K562 (cell line): ENCODE results near the gene TP53BP2. TPM values are rescaled to one million over a fixed set of nuclear protein-coding genes. Genes with fewer than 3 reads are reported as not detected.

ENCODE experiments used
- ADNP ChIP-seq: fragments of 200-800 bp; sonication (Bioruptor generic); IDR thresholded peaks from 2 replicates; pipeline ENCODE4 v1.6.1; 2016; ENCODE audit warnings: missing genetic modification characterization, missing compliant biosample characterization
- ATF7 ChIP-seq: fragments of 450-650 bp; IDR thresholded peaks from 2 replicates; pipeline ENCODE4 v1.7.1; 2014; ENCODE audit warnings: mild to moderate bottlenecking, moderate library complexity
- C11orf30 ChIP-seq: fragments of 450-650 bp; IDR thresholded peaks from 2 replicates; pipeline ENCODE4 v1.6.1; 2016; ENCODE audit warnings: low read depth, mild to moderate bottlenecking
- ETV1 ChIP-seq: fragments of 450-650 bp; conservative IDR thresholded peaks from 2 replicates; pipeline ENCODE4 v1.6.1; 2016; ENCODE audit warnings: missing genetic modification characterization, control low read depth, low read depth, missing compliant biosample characterization
- FOXJ3 ChIP-seq: sonication (generic); formaldehyde crosslinking; IDR thresholded peaks from 2 replicates; pipeline ENCODE4 v1.4.0; 2020; ENCODE audit warnings: mild to moderate bottlenecking, missing genetic modification reagents
- HDAC3 ChIP-seq: fragments of 450-650 bp; IDR thresholded peaks from 2 replicates; pipeline ENCODE4 v1.6.1; 2018; ENCODE audit warnings: borderline replicate concordance, mild to moderate bottlenecking, moderate library complexity; ENCODE audit not compliant: partially characterized antibody
- MCM2 ChIP-seq: fragments of 450-650 bp; IDR thresholded peaks from 2 replicates; pipeline ENCODE4 v1.6.1; 2017; ENCODE audit warnings: low read depth, mild to moderate bottlenecking
- MTF1 ChIP-seq: fragments of 250-450 bp; sonication (Bioruptor Pico); IDR thresholded peaks from 2 replicates; pipeline ENCODE4 v1.9.0; 2021; ENCODE audit warnings: moderate library complexity, mild to moderate bottlenecking, inconsistent platforms, borderline replicate concordance
- PHTF2 ChIP-seq: fragments of 250-450 bp; sonication (Bioruptor Pico); IDR thresholded peaks from 2 replicates; pipeline ENCODE4 v1.5.0; 2021; ENCODE audit warnings: mild to moderate bottlenecking
- RBM22 ChIP-seq: fragments of 200-400 bp; formaldehyde crosslinking; IDR thresholded peaks from 2 replicates; pipeline ENCODE4 v1.6.1; 2018; ENCODE audit warnings: low read length, low read depth; ENCODE audit not compliant: poor library complexity, severe bottlenecking
- RBM25 ChIP-seq: fragments of 200-400 bp; formaldehyde crosslinking; IDR thresholded peaks from 2 replicates; pipeline ENCODE4 v1.6.1; 2018; ENCODE audit warnings: low read length, low read depth, moderate library complexity; ENCODE audit not compliant: severe bottlenecking
- RNF2 ChIP-seq: sonication (generic); IDR thresholded peaks from 2 replicates; pipeline ENCODE4 v1.6.1; 2016
- SRSF3 ChIP-seq: fragments of 200-400 bp; formaldehyde crosslinking; IDR thresholded peaks from 2 replicates; pipeline ENCODE4 v1.6.1; 2016; ENCODE audit warnings: mild to moderate bottlenecking, low read length, moderate library complexity; ENCODE audit not compliant: insufficient read depth
- SRSF7 ChIP-seq: fragments of 200-400 bp; formaldehyde crosslinking; optimal IDR thresholded peaks from 2 replicates; pipeline ENCODE3; 2017; ENCODE audit warnings: mild to moderate bottlenecking, low read depth, low read length
- TAF15 ChIP-seq: fragments of 200-400 bp; formaldehyde crosslinking; IDR thresholded peaks from 2 replicates; pipeline ENCODE4 v1.6.1; 2017; ENCODE audit warnings: mild to moderate bottlenecking, low read depth, low read length, moderate library complexity
- TEAD1 ChIP-seq, 2 experiments: fragments of 450-650 bp in 1 of 2; sonication (generic) in 1 of 2; formaldehyde crosslinking; IDR thresholded peaks; 2 replicates each; pipeline versions ENCODE4 v1.4.0 to v1.8.0; 2020 to 2022; ENCODE audit warnings: mild to moderate bottlenecking in 2 of 2, missing genetic modification reagents in 1 of 2
- TFAM ChIP-seq: fragments of 250-450 bp; sonication (Bioruptor Pico); conservative IDR thresholded peaks from 2 replicates; pipeline ENCODE4 v1.5.0; 2021; ENCODE audit warnings: mild to moderate bottlenecking, moderate library complexity
- ZKSCAN3 ChIP-seq: fragments of 250-450 bp; sonication (Bioruptor Pico); IDR thresholded peaks from 2 replicates; pipeline ENCODE4 v1.4.0; 2020
- ZNF217 ChIP-seq: sonication (generic); formaldehyde crosslinking; IDR thresholded peaks from 2 replicates; pipeline ENCODE4 v1.8.0; 2022; ENCODE audit warnings: mild to moderate bottlenecking, missing genetic modification reagents
- polyA plus RNA-seq, 8 experiments: library from polyadenylated mRNA; depleted of rRNA in 4 of 8; stranded (reverse) in 5 of 8; unstranded in 3 of 8; fragments of >200 nt; fragmentation: Nextera tagmentation in 2 of 8; fragmentation: Illumina TruSeq in 1 of 8; extraction: Ambion mirVana in 2 of 8; extraction: Trizol in 1 of 8; gene quantifications; 2 replicates each; pipeline versions ENCODE4 v1.2.1 to v1.2.3, GENCODE V29; 2011 to 2014; ENCODE audit warnings: inconsistent platforms in 1 of 8, missing spikeins in 1 of 8
- total RNA-seq, 7 experiments: library from RNA; depleted of rRNA in 6 of 7; stranded (reverse); fragments of >200 nt in 6 of 7; fragmentation: Illumina TruSeq in 2 of 7; extraction: Trizol in 2 of 7; gene quantifications; 2 replicates each; pipeline versions ENCODE4 v1.2.1 to v1.2.3, GENCODE V29; 2011 to 2021; ENCODE audit warnings: low replicate concordance in 1 of 7
- TF ChIP-seq, protein P1 (sequence below): fragments of 450-650 bp; formaldehyde crosslinking; IDR thresholded peaks from 2 replicates; pipeline ENCODE4 v1.4.0; 2022; ENCODE audit warnings: mild to moderate bottlenecking, moderate library complexity
- TF ChIP-seq, protein P2 (sequence below): fragments of 250-450 bp; sonication (Bioruptor Pico); IDR thresholded peaks from 2 replicates; pipeline ENCODE4 v1.9.0; 2021; ENCODE audit warnings: mild to moderate bottlenecking, inconsistent platforms
- TF ChIP-seq, protein P3 (sequence below): fragments of 250-450 bp; sonication (Bioruptor Pico); IDR thresholded peaks from 2 replicates; pipeline ENCODE4 v1.5.0; 2021; ENCODE audit warnings: mild to moderate bottlenecking, borderline replicate concordance
- TF ChIP-seq, protein P4 (sequence below): fragments of 450-650 bp; IDR thresholded peaks from 2 replicates; pipeline ENCODE4 v1.6.1; 2016

Gene TP53BP2
- total and polyA plus RNA-seq, 9 of the 15 experiments (the other 6 are each of a cell fraction or from before 2014, with no cell fraction given), result 17.0 to 69.6 (median 40.1) TPM

DNA sequence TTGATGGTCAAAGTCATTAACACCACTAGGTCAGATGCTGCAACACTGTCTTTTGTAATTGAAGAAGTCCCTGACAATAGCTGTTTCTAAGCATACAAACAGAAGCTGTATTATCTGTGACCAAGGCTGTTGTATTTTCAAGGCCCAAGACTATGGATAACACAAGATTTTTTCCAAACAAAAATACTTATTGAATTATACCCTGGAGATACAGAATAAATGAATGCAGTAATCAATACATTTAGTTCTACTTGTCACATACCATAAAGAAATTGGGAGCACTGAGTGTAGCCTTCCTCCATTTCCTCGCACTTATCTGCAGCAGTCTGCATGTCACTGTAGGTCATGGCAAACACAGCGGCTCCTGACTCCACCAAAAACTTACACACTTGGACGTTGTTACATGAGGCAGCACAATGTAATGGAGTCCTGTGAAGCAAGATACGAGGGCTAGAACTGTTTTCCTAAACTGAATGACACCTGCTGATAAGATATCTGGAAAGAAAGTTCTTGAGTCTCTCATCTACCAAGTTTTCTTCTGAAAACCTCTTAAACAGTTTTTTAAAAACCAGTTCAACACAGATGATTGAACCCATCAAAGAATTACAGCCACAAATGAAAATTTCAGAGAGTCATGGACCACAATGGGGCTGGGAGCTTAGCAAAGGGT lies 56.9 kb downstream of the TP53BP2 start (continued):
- TF ChIP-seq C11orf30, result peak; percentile 89
- TF ChIP-seq PHTF2, result no peak
- TF ChIP-seq, protein P1, sequence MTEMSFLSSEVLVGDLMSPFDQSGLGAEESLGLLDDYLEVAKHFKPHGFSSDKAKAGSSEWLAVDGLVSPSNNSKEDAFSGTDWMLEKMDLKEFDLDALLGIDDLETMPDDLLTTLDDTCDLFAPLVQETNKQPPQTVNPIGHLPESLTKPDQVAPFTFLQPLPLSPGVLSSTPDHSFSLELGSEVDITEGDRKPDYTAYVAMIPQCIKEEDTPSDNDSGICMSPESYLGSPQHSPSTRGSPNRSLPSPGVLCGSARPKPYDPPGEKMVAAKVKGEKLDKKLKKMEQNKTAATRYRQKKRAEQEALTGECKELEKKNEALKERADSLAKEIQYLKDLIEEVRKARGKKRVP (CRISPR knock-in tag), result peak; percentile 88
- TF ChIP-seq MCM2, result no peak
- peak; percentile 95 for TF ChIP-seq RNF2
- TF ChIP-seq FOXJ3, result no peak
- TF ChIP-seq RBM22, result no peak
- no peak; the same call in 1 of the 2 replicates for TF ChIP-seq ZKSCAN3 (CRISPR knock-in tag)
- peak; percentile 83 for TF ChIP-seq ATF7
- TF ChIP-seq SRSF3, result no peak
- TF ChIP-seq TFAM (CRISPR knock-in tag), result no peak
- peak; percentile 11; the same call in 1 of the 2 replicates for TF ChIP-seq ETV1
- no peak for TF ChIP-seq SRSF7
- TF ChIP-seq HDAC3, result peak; percentile 94
- peak; percentile 41 to 91; a peak in 2 of 4 replicates for TF ChIP-seq TEAD1 (CRISPR knock-in tag; IDR thresholded peaks at IDR 0.05)
- TF ChIP-seq, protein P2, sequence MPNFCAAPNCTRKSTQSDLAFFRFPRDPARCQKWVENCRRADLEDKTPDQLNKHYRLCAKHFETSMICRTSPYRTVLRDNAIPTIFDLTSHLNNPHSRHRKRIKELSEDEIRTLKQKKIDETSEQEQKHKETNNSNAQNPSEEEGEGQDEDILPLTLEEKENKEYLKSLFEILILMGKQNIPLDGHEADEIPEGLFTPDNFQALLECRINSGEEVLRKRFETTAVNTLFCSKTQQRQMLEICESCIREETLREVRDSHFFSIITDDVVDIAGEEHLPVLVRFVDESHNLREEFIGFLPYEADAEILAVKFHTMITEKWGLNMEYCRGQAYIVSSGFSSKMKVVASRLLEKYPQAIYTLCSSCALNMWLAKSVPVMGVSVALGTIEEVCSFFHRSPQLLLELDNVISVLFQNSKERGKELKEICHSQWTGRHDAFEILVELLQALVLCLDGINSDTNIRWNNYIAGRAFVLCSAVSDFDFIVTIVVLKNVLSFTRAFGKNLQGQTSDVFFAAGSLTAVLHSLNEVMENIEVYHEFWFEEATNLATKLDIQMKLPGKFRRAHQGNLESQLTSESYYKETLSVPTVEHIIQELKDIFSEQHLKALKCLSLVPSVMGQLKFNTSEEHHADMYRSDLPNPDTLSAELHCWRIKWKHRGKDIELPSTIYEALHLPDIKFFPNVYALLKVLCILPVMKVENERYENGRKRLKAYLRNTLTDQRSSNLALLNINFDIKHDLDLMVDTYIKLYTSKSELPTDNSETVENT (CRISPR knock-in tag), result 0 out of 2 replicates have a peak, but pooled peaks have one; percentile 19
- TF ChIP-seq, protein P3, sequence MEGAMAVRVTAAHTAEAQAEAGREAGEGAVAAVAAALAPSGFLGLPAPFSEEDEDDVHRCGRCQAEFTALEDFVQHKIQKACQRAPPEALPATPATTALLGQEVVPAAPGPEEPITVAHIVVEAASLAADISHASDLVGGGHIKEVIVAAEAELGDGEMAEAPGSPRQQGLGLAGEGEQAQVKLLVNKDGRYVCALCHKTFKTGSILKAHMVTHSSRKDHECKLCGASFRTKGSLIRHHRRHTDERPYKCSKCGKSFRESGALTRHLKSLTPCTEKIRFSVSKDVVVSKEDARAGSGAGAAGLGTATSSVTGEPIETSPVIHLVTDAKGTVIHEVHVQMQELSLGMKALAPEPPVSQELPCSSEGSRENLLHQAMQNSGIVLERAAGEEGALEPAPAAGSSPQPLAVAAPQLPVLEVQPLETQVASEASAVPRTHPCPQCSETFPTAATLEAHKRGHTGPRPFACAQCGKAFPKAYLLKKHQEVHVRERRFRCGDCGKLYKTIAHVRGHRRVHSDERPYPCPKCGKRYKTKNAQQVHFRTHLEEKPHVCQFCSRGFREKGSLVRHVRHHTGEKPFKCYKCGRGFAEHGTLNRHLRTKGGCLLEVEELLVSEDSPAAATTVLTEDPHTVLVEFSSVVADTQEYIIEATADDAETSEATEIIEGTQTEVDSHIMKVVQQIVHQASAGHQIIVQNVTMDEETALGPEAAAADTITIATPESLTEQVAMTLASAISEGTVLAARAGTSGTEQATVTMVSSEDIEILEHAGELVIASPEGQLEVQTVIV, result no peak
- TF ChIP-seq RBM25, result no peak
- no peak for TF ChIP-seq ZNF217 (CRISPR knock-in tag)
- peak; percentile 86 for TF ChIP-seq ADNP (tag)
- TF ChIP-seq, protein P4, sequence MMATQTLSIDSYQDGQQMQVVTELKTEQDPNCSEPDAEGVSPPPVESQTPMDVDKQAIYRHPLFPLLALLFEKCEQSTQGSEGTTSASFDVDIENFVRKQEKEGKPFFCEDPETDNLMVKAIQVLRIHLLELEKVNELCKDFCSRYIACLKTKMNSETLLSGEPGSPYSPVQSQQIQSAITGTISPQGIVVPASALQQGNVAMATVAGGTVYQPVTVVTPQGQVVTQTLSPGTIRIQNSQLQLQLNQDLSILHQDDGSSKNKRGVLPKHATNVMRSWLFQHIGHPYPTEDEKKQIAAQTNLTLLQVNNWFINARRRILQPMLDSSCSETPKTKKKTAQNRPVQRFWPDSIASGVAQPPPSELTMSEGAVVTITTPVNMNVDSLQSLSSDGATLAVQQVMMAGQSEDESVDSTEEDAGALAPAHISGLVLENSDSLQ, result peak; percentile 92
- 0 out of 2 replicates have a peak, but pooled peaks have one; percentile 65 for TF ChIP-seq MTF1 (CRISPR knock-in tag)
- TF ChIP-seq TAF15, result no peak
